Astrocyte of the cerebellum (primary cell): ENCODE data around the gene PCDH7.

Source experiments
- DNase-seq: peaks from one replicate; pipeline ENCODE4 v3.0.0-alpha.2; 2011; ENCODE audit warnings: low read depth
- H3K4me3 ChIP-seq: 2 replicates; pipeline ENCODE4 v1.5.1; 2011; ENCODE audit warnings: mild to moderate bottlenecking, low read depth, low read length, moderate library complexity
- CTCF ChIP-seq: IDR thresholded peaks from 2 replicates; pipeline ENCODE4 v1.5.1; 2012; ENCODE audit warnings: low read length, low read depth, moderate library complexity, mild to moderate bottlenecking; ENCODE audit errors: missing control alignments
- in situ Hi-C: cut with HindIII; loops from 2 replicates; pipeline ENCODE4 v1.10.0; 2017; ENCODE audit warnings: low sequenced_read_pairs

The PCDH7 gene

GRCh38 chr4:30753316-30753715, 33.1 kb downstream of the PCDH7 start:
- H3K4me3 ChIP-seq: no peak overlapping the region
- no peak for TF ChIP-seq CTCF
- in situ Hi-C loops: no loop called here
- no peak for DNase-seq

GRCh38 chr4:30754021-30754420, 33.9 kb downstream of the PCDH7 start:
- in situ Hi-C loops: no loop called here
- H3K4me3 ChIP-seq: no peak overlapping the region
- no peak for TF ChIP-seq CTCF
- no peak for DNase-seq

DNA sequence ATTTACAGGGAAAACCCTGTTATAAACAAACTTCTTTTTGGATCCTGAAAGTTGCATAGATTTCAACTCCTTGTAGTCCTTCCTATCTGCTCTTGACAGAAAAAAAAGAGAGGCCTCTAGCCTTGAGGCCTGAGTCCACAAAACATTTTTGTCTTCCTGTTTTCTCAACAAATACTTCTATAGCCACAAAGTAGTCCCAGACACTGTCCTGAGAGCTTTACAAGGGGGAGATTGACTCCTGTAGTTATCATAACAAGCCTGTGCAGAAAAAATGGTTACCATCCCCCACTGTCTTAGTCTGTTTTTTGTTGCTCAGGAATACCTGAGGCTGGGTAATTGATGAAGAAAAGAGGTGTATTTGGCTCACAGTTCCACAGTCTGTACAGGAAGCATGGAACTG, 35.2 kb downstream of the PCDH7 start:
- in situ Hi-C loops: no loop called here

GRCh38 chr4:30756553-30756952, 36.4 kb downstream of the PCDH7 start:
- in situ Hi-C loops: no loop called here
- no peak overlapping the region for H3K4me3 ChIP-seq
- no peak for TF ChIP-seq CTCF
- no peak for DNase-seq

More for the DNA sequence above, 35.2 kb downstream of the PCDH7 start:
- TF ChIP-seq CTCF: no peak
- no peak for DNase-seq
- no peak overlapping the region for H3K4me3 ChIP-seq

GRCh38 chr4:30757357-30757756, 37.2 kb downstream of the PCDH7 start:
- no peak for TF ChIP-seq CTCF
- in situ Hi-C loops: no loop called here
- DNase-seq: peak; percentile 52
- no peak overlapping the region for H3K4me3 ChIP-seq

DNA sequence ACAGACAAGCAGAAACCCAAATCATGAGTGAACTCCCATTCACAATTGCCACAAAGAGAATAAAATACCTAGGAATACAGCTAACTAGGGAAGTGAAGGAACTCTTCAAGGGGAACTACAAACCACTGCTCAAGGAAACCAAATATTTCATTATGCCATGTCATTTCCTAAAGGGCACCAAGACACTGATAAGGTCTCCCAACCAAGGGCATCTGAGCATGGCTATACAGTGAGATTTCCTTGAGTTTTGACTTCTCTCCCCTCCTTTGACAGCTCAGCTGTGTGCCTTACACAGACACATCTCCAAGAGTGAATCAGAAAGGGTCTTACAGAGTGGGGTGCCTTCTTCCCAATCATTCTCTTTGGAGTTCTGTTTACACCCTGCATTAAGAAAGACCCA, 40.4 kb downstream of the PCDH7 start:
- in situ Hi-C loops: no loop called here
- no peak overlapping the region for H3K4me3 ChIP-seq
- no peak for TF ChIP-seq CTCF
- no peak for DNase-seq

GRCh38 chr4:30763321-30763727, 43.2 kb downstream of the PCDH7 start:
- no peak overlapping the region for H3K4me3 ChIP-seq
- in situ Hi-C loops: no loop called here
- TF ChIP-seq CTCF: no peak
- DNase-seq: no peak
